AML-193 (cell line): ENCODE results near the gene ABI1.
"Not testable (repeated sequence)": the region's sequence is repeated elsewhere in the genome, so short reads cannot be mapped to it uniquely, and the experiment has no call there.

Source experiments
- DNase-seq, 2 experiments: peaks; one replicate each; lab custom pipeline; 2025; lab: John Stamatoyannopoulos, UW

Gene ABI1

GRCh38 chr10:26860443-26861204 lies at the start of gene ABI1:
TSS of gene ABI1 (minus strand) at chr10:26860958. CDS start at chr10:26860863, 95 bp downstream.
- peak; percentile 96 to 98 for DNase-seq

- DNase-seq: no peak
Observed at GRCh38 chr10:26909753-26910152, 49.0 kb upstream of the ABI1 start.

- not testable (repeated sequence) for DNase-seq
Observed at GRCh38 chr10:26905253-26905781, 44.6 kb upstream of the ABI1 start.

- DNase-seq: no peak
Observed at GRCh38 chr10:26903431-26904217, 42.9 kb upstream of the ABI1 start.

GRCh38 chr10:26892306-26892923 lies 31.7 kb upstream of the ABI1 start:
- not testable (repeated sequence) for DNase-seq

GRCh38 chr10:26890956-26891355 lies 30.2 kb upstream of the ABI1 start:
- DNase-seq: peak; percentile 35 to 41

GRCh38 chr10:26887611-26888215 lies 27.0 kb upstream of the ABI1 start:
- DNase-seq: no peak

- peak; percentile 57 to 75 for DNase-seq
Observed at GRCh38 chr10:26881600-26882331, 21.0 kb upstream of the ABI1 start.

- DNase-seq: no peak
Observed at GRCh38 chr10:26879744-26880143, 19.0 kb upstream of the ABI1 start.

GRCh38 chr10:26870766-26871165 lies 10.0 kb upstream of the ABI1 start:
- no peak for DNase-seq

GRCh38 chr10:26869528-26869927 lies 8.8 kb upstream of the ABI1 start:
- DNase-seq: peak; percentile 10 to 13

- DNase-seq: no peak
Observed at GRCh38 chr10:26863351-26864076, 2.8 kb upstream of the ABI1 start.

- DNase-seq: no peak
Observed at GRCh38 chr10:26861205-26861998, 644 bp upstream of the ABI1 start.

GRCh38 chr10:26860102-26860442 lies 686 bp downstream of the ABI1 start:
- peak in 1 of 2 experiments; percentile 23 for DNase-seq

- DNase-seq: no peak
Observed at GRCh38 chr10:26859241-26860101, 1.3 kb downstream of the ABI1 start.

- DNase-seq: no peak
Observed at GRCh38 chr10:26858707-26859034, 2.1 kb downstream of the ABI1 start.

GRCh38 chr10:26857991-26858706 lies 2.6 kb downstream of the ABI1 start:
- peak in 1 of 2 experiments; percentile 13 for DNase-seq

GRCh38 chr10:26857553-26857952 lies 3.2 kb downstream of the ABI1 start:
- not testable (repeated sequence) for DNase-seq
